SK-N-SH treated with all-trans-retinoic acid at 6 μM for 48 hours (cell line): ENCODE data around the gene NAMPT.

Experiments used
- CREB5 ChIP-seq: fragments of 250-450 bp; sonication (Bioruptor Pico); IDR thresholded peaks from 2 replicates; pipeline ENCODE4 v1.5.1; 2020; ENCODE audit warnings: low read depth, mild to moderate bottlenecking, moderate library complexity
- CSDC2 ChIP-seq: fragments of 250-450 bp; sonication (Bioruptor Pico); IDR thresholded peaks from 2 replicates; pipeline ENCODE4 v1.5.0; 2020; ENCODE audit warnings: mild to moderate bottlenecking, moderate library complexity
- GLIS3 ChIP-seq: fragments of 250-450 bp; sonication (Bioruptor Pico); IDR thresholded peaks from 2 replicates; pipeline ENCODE4 v1.5.0; 2020; ENCODE audit warnings: mild to moderate bottlenecking, moderate library complexity
- PATZ1 ChIP-seq: fragments of 250-450 bp; sonication (Bioruptor Pico); IDR thresholded peaks from 2 replicates; pipeline ENCODE4 v1.8.0; 2020; ENCODE audit warnings: mild to moderate bottlenecking, moderate library complexity, borderline replicate concordance

- no peak for TF ChIP-seq GLIS3 (CRISPR knock-in tag)
- no peak for TF ChIP-seq CREB5 (CRISPR knock-in tag)
- no peak for TF ChIP-seq PATZ1 (CRISPR knock-in tag)
- no peak for TF ChIP-seq CSDC2 (CRISPR knock-in tag)
Measured at GRCh38 chr7:106219170-106219569, 65.6 kb downstream of the NAMPT start.
